Osteoblast (primary cell): ENCODE data around the gene NKX3-2. TPM values are rescaled to one million over a fixed set of nuclear protein-coding genes. Genes with fewer than 3 reads are reported as not detected.

Experiments
- DNase-seq: peaks from one replicate; pipeline ENCODE4 v3.0.0; 2011; ENCODE audit warnings: low spot score, mixed read lengths; ENCODE audit not compliant: insufficient read length; ENCODE audit errors: missing footprints
- H2AFZ ChIP-seq: 2 replicates; pipeline ENCODE4 v1.6.0; 2011; ENCODE audit warnings: mild to moderate bottlenecking, low read length
- H3K27ac ChIP-seq: 2 replicates; pipeline ENCODE4 v1.5.1; 2011; ENCODE audit warnings: mild to moderate bottlenecking, low read depth, low read length, moderate library complexity
- H3K27me3 ChIP-seq: 2 replicates; pipeline ENCODE4 v1.6.0; 2012; ENCODE audit warnings: mild to moderate bottlenecking, control low read depth, inconsistent platforms, low read length, moderate library complexity; ENCODE audit not compliant: insufficient read depth
- H3K36me3 ChIP-seq: 2 replicates; pipeline ENCODE4 v1.5.1; 2011; ENCODE audit warnings: mild to moderate bottlenecking, low read length, control low read depth, moderate library complexity; ENCODE audit not compliant: insufficient read depth
- H3K4me1 ChIP-seq: 2 replicates; pipeline ENCODE4 v1.5.1; 2011; ENCODE audit warnings: mild to moderate bottlenecking, low read length, control low read depth, moderate library complexity; ENCODE audit not compliant: insufficient read depth
- H3K4me2 ChIP-seq: 2 replicates; pipeline ENCODE4 v1.6.0; 2011; ENCODE audit warnings: mild to moderate bottlenecking, low read length; ENCODE audit not compliant: insufficient read depth
- H3K4me3 ChIP-seq: fragments of 200-600 bp; sonication (generic); 3 replicates; pipeline ENCODE4 v1.5.1; 2012; ENCODE audit warnings: mild to moderate bottlenecking, low read length, inconsistent platforms; ENCODE audit not compliant: insufficient read depth
- H3K79me2 ChIP-seq: 2 replicates; pipeline ENCODE4 v1.6.0; 2012; ENCODE audit warnings: mild to moderate bottlenecking, low read length, control low read depth, inconsistent platforms; ENCODE audit not compliant: insufficient read depth
- H3K9me3 ChIP-seq: 2 replicates; pipeline ENCODE4 v1.5.1; 2011; ENCODE audit warnings: low read depth, low read length, control low read depth
- H4K20me1 ChIP-seq: 2 replicates; pipeline ENCODE4 v1.6.0; 2012; ENCODE audit warnings: mild to moderate bottlenecking, low read length, control low read depth; ENCODE audit not compliant: insufficient read depth
- CTCF ChIP-seq: IDR thresholded peaks from 2 replicates; pipeline ENCODE4 v1.5.1; 2011; ENCODE audit warnings: mild to moderate bottlenecking, low read depth, low read length, moderate library complexity; ENCODE audit errors: extremely low read depth
- total RNA-seq: library from RNA; depleted of rRNA; stranded (reverse); fragments of >200 nt; gene quantifications from 2 replicates; pipeline ENCODE4 v1.2.3, GENCODE V29; 2012

The NKX3-2 gene
- total RNA-seq, 1 donor: 0.72 TPM

GRCh38 chr4:13523105-13523477 is 21.2 kb downstream of the NKX3-2 start:
- Histone ChIP-seq H3K27ac (no peak overlapping the region), H3K27me3 (peaks cover 32% of the 10 kb centered on the region), H3K4me1 (no peaks in the 10 kb centered on the region), H4K20me1 (no peaks in the 10 kb centered on the region), H2AFZ (no peak overlapping the region), H3K4me3 (no peak overlapping the region), H3K4me2 (no peak overlapping the region), H3K36me3 (no peaks in the 10 kb centered on the region), H3K79me2 (no peaks in the 10 kb centered on the region), H3K9me3 (peaks cover 9% of the 10 kb centered on the region)
- TF ChIP-seq CTCF: no peak
- DNase-seq: peak; percentile 42

GRCh38 chr4:13522282-13523104 is 21.8 kb downstream of the NKX3-2 start:
- H3K4me2 ChIP-seq: no peak overlapping the region
- H3K36me3 ChIP-seq: no peaks in the 10 kb centered on the region
- H2AFZ ChIP-seq: no peak overlapping the region

GRCh38 chr4:13521047-13521446 is 23.3 kb downstream of the NKX3-2 start:
- no peak for DNase-seq
- no peaks in the 10 kb centered on the region for H3K4me1 ChIP-seq
- no peaks in the 10 kb centered on the region for H3K79me2 ChIP-seq
- H3K27ac ChIP-seq: no peak overlapping the region
- TF ChIP-seq CTCF: no peak
- H3K4me2 ChIP-seq: no peak overlapping the region
- H4K20me1 ChIP-seq: no peaks in the 10 kb centered on the region
- H3K4me3 ChIP-seq: no peak overlapping the region
- no peak overlapping the region for H2AFZ ChIP-seq
- peaks cover 23% of the 10 kb centered on the region for H3K27me3 ChIP-seq
- peaks cover 9% of the 10 kb centered on the region for H3K9me3 ChIP-seq
- no peaks in the 10 kb centered on the region for H3K36me3 ChIP-seq

More at GRCh38 chr4:13522282-13523104, 21.8 kb downstream of the NKX3-2 start:
- Histone ChIP-seq H3K79me2 (no peaks in the 10 kb centered on the region), H3K4me1 (no peaks in the 10 kb centered on the region), H4K20me1 (no peaks in the 10 kb centered on the region), H3K27ac (no peak overlapping the region), H3K27me3 (peaks cover 27% of the 10 kb centered on the region), H3K4me3 (no peak overlapping the region), H3K9me3 (peaks cover 9% of the 10 kb centered on the region)
- DNase-seq: peak; percentile 71
- no peak for TF ChIP-seq CTCF

GRCh38 chr4:13516315-13516860 is 27.9 kb downstream of the NKX3-2 start:
- no peak overlapping the region for H3K4me2 ChIP-seq
- H3K79me2 ChIP-seq: no peaks in the 10 kb centered on the region
- TF ChIP-seq CTCF: no peak
- H3K4me1 ChIP-seq: no peaks in the 10 kb centered on the region
- no peak overlapping the region for H3K4me3 ChIP-seq
- no peak for DNase-seq
- peaks cover 6% of the 10 kb centered on the region for H3K27me3 ChIP-seq
- H2AFZ ChIP-seq: no peak overlapping the region
- no peak overlapping the region for H3K27ac ChIP-seq
- no peaks in the 10 kb centered on the region for H3K36me3 ChIP-seq
- no peaks in the 10 kb centered on the region for H4K20me1 ChIP-seq
- no peaks in the 10 kb centered on the region for H3K9me3 ChIP-seq
